IMR-90 (cell line): Measurements from ENCODE around the gene ALDOB. TPM values are rescaled to one million over a fixed set of nuclear protein-coding genes. Genes with fewer than 3 reads are reported as not detected.

ENCODE experiments used
- ATAC-seq: fragments of 200-7000 bp; cut with Tn5 transposase; 2 replicates; pipeline ENCODE4 v1.9.1; 2020; ENCODE audit warnings: low read depth, mild to moderate bottlenecking, moderate library complexity
- BruUV-seq: library from RNA; stranded (reverse); fragments of 400-500 nt; replicated peaks from 2 replicates; lab custom pipeline; 2021; lab: Mats Ljungman, UMichigan
- CTCF ChIA-PET: fragments of 300-600 bp; formaldehyde crosslinking; extraction: SDS; loops from one replicate; lab custom pipeline; 2021; ENCODE audit warnings: antibody characterized with exemption; lab: Yijun Ruan, JAX
- POLR2A ChIA-PET: fragments of 300-600 bp; sonication (Branson Sonifier 250); formaldehyde crosslinking; loops from one replicate; lab custom pipeline; 2022; ENCODE audit warnings: antibody characterized with exemption; ENCODE audit not compliant: unreplicated experiment; lab: Charles Lee
- DNase-seq: peaks from one replicate; pipeline ENCODE4 v3.0.0; 2013
- H2AFZ ChIP-seq: replicated peaks from 2 replicates; pipeline ENCODE3; 2013; ENCODE audit warnings: low read length, mild to moderate bottlenecking; ENCODE audit not compliant: poor library complexity
- H2AK5ac ChIP-seq: 2 replicates; pipeline ENCODE4 v1.6.1; 2013; ENCODE audit warnings: low read depth, low read length, inconsistent platforms
- H2AK9ac ChIP-seq: replicated peaks from 2 replicates; pipeline ENCODE3; 2013; ENCODE audit warnings: mild to moderate bottlenecking, low read depth, low read length, moderate library complexity; ENCODE audit not compliant: poor library complexity
- H2BK120ac ChIP-seq: 2 replicates; pipeline ENCODE4 v1.6.1; 2013; ENCODE audit warnings: low read depth, low read length, inconsistent platforms
- H2BK15ac ChIP-seq: 3 replicates; pipeline ENCODE4 v1.6.1; 2013; ENCODE audit warnings: low read depth, low read length, inconsistent platforms
- H2BK20ac ChIP-seq: 2 replicates; pipeline ENCODE4 v1.6.1; 2013; ENCODE audit warnings: low read depth, mild to moderate bottlenecking, inconsistent platforms, low read length, moderate library complexity
- H2BK5ac ChIP-seq: 2 replicates; pipeline ENCODE4 v1.6.1; 2013; ENCODE audit warnings: mild to moderate bottlenecking, low read depth, low read length, inconsistent platforms; ENCODE audit not compliant: poor library complexity, severe bottlenecking
- H3K14ac ChIP-seq: replicated peaks from 2 replicates; pipeline ENCODE4 v1.6.1; 2013; ENCODE audit warnings: low read depth, low read length, inconsistent platforms
- H3K18ac ChIP-seq: 2 replicates; pipeline ENCODE4 v1.6.1; 2013; ENCODE audit warnings: low read depth, low read length, control low read depth
- H3K23ac ChIP-seq: 2 replicates; pipeline ENCODE4 v1.6.1; 2013; ENCODE audit warnings: low read depth, low read length, inconsistent platforms
- H3K27ac ChIP-seq: 2 replicates; pipeline ENCODE4 v1.5.1; 2013; ENCODE audit warnings: mild to moderate bottlenecking, control low read depth, low read length; ENCODE audit not compliant: insufficient read depth
- H3K27me3 ChIP-seq: 2 replicates; pipeline ENCODE4 v1.6.1; 2013; ENCODE audit warnings: low read length; ENCODE audit not compliant: control insufficient read depth, insufficient read depth
- H3K36me3 ChIP-seq: 2 replicates; pipeline ENCODE4 v1.6.1; 2013; ENCODE audit warnings: low read length, mixed read lengths; ENCODE audit not compliant: control insufficient read depth, insufficient read depth
- H3K4ac ChIP-seq: 2 replicates; pipeline ENCODE4 v1.6.1; 2013; ENCODE audit warnings: low read depth, low read length, inconsistent platforms
- H3K4me1 ChIP-seq: 2 replicates; pipeline ENCODE4 v1.6.1; 2013; ENCODE audit warnings: low read length, mixed read lengths; ENCODE audit not compliant: control insufficient read depth, insufficient read depth
- H3K4me2 ChIP-seq: 2 replicates; pipeline ENCODE4 v1.6.1; 2013; ENCODE audit warnings: low read depth, mild to moderate bottlenecking, control low read depth, low read length, moderate library complexity
- H3K4me3 ChIP-seq: 2 replicates; pipeline ENCODE4 v1.5.1; 2013; ENCODE audit warnings: low read depth, mild to moderate bottlenecking, control low read depth, low read length, moderate library complexity; ENCODE audit not compliant: insufficient read depth
- H3K56ac ChIP-seq: 2 replicates; pipeline ENCODE4 v1.6.1; 2013; ENCODE audit warnings: low read length, inconsistent platforms; ENCODE audit not compliant: insufficient read depth; ENCODE audit errors: extremely low read depth
- H3K79me1 ChIP-seq, 2 experiments: 2 replicates each; pipeline ENCODE4 v1.6.1; 2013; ENCODE audit warnings: low read length in 2 of 2, inconsistent platforms in 1 of 2, low read depth in 1 of 2
- H3K9ac ChIP-seq: 2 replicates; pipeline ENCODE4 v1.6.1; 2013; ENCODE audit warnings: low read depth, low read length, control low read depth
- H3K9me1 ChIP-seq: 2 replicates; pipeline ENCODE4 v1.6.1; 2013; ENCODE audit warnings: low read length, inconsistent platforms; ENCODE audit not compliant: insufficient read depth
- H3K9me3 ChIP-seq: 2 replicates; pipeline ENCODE4 v1.6.1; 2013; ENCODE audit warnings: low read length; ENCODE audit not compliant: control insufficient read depth, insufficient read depth
- H4K20me1 ChIP-seq: 2 replicates; pipeline ENCODE4 v1.6.1; 2013; ENCODE audit warnings: low read length, inconsistent platforms; ENCODE audit not compliant: insufficient read depth
- H4K5ac ChIP-seq: 2 replicates; pipeline ENCODE4 v1.6.1; 2013; ENCODE audit warnings: mild to moderate bottlenecking, low read depth, low read length, control low read depth
- H4K8ac ChIP-seq, 2 experiments: 2 replicates each; pipeline ENCODE4 v1.6.1; 2013; ENCODE audit warnings: low read depth in 2 of 2, low read length in 2 of 2, control low read depth in 1 of 2, inconsistent platforms in 1 of 2
- H4K91ac ChIP-seq: 2 replicates; pipeline ENCODE4 v1.6.1; 2013; ENCODE audit warnings: low read depth, low read length, inconsistent platforms; ENCODE audit not compliant: insufficient read depth
- CEBPB ChIP-seq: IDR thresholded peaks from 2 replicates; pipeline ENCODE4 v1.6.1; 2012; ENCODE audit warnings: low read depth, low read length, improper control_type of control experiment
- CTCF ChIP-seq: conservative IDR thresholded peaks from 2 replicates; pipeline ENCODE4 v1.5.1; 2012; ENCODE audit warnings: mild to moderate bottlenecking, low read depth, low read length, improper control_type of control experiment
- POLR2A ChIP-seq: IDR thresholded peaks from 2 replicates; pipeline ENCODE4 v1.6.1; 2012; ENCODE audit warnings: mild to moderate bottlenecking, low read depth, low read length
- RFX5 ChIP-seq: IDR thresholded peaks from 2 replicates; pipeline ENCODE4 v1.8.0; 2012; ENCODE audit warnings: low read depth, mild to moderate bottlenecking, low read length, moderate library complexity
- WGBS, 2 experiments: methylation state at CpG; one replicate each; pipeline versions ENCODE4 v1.1.5 to v1.1.7; 2013; ENCODE audit warnings: missing lambda C conversion rate in 2 of 2; ENCODE audit not compliant: insufficient read length in 1 of 2; ENCODE audit errors: extremely low coverage in 2 of 2; 5-methylcytosine and 5-hydroxymethylcytosine counted together
- dilution Hi-C: fragments of 300-500 bp; cut with HindIII; formaldehyde crosslinking; loops from one replicate; pipeline ENCODE4 v1.14.3; 2018; ENCODE audit warnings: low sequenced_read_pairs; ENCODE audit not compliant: unreplicated experiment
- in situ Hi-C: fragments of 300-500 bp; cut with MboI; formaldehyde crosslinking; loops from 3 replicates; pipeline ENCODE4 v1.14.3; 2019; ENCODE audit warnings: low sequenced_read_pairs, inconsistent platforms, mixed read lengths
- intact Hi-C: fragments of 100-400 bp; cut with micrococcal nuclease; formaldehyde crosslinking; loops from 2 replicates; pipeline ENCODE4 v1.10.0; 2022
- polyA plus RNA-seq, 3 experiments: library from polyadenylated mRNA; depleted of rRNA; stranded (reverse); fragments of >200 nt; gene quantifications; 2 replicates each; pipeline ENCODE4 v1.2.3, GENCODE V29; 2012; ENCODE audit warnings: low replicate concordance in 1 of 3
- total RNA-seq: library from RNA; depleted of rRNA; stranded (reverse); fragments of >200 nt; gene quantifications from 2 replicates; pipeline ENCODE4 v1.2.3, GENCODE V29; 2012

Gene ALDOB
- total and polyA plus RNA-seq, 2 of the 4 experiments (the other 2 are of a cell fraction): not detected

GRCh38 chr9:101393135-101393534, 42.4 kb downstream of the ALDOB start:
- no peak overlapping the region for H2BK5ac ChIP-seq
- H3K18ac ChIP-seq: no peak overlapping the region
- H2BK15ac ChIP-seq: no peak overlapping the region
- H3K4me1 ChIP-seq: no peaks in the 10 kb centered on the region
- no peak overlapping the region for H3K9ac ChIP-seq
- POLR2A ChIA-PET: no interaction called here
- CTCF ChIA-PET: no interaction called here
- no peaks in the 10 kb centered on the region for H3K27me3 ChIP-seq
- dilution Hi-C loops: no loop called here
- WGBS, 2 experiments: no CpG with 5 or more reads among the region's 3 CpGs
- H3K4ac ChIP-seq: no peak overlapping the region
- BruUV-seq: no TSS peak
- H3K4me3 ChIP-seq: no peak overlapping the region
- intact Hi-C loops: no loop called here
- H2BK20ac ChIP-seq: no peak overlapping the region
- no peak overlapping the region for H4K5ac ChIP-seq
- in situ Hi-C loops: no loop called here
- H3K4me2 ChIP-seq: no peak overlapping the region
- peaks cover 18 to 27% of the 10 kb centered on the region in 2 experiments for H3K79me1 ChIP-seq
- TF ChIP-seq POLR2A (no peak), RFX5 (no peak), CEBPB (no peak), CTCF (no peak)
- H3K14ac ChIP-seq: no peak overlapping the region
- no peak overlapping the region for H2BK120ac ChIP-seq
- H2AK9ac ChIP-seq: no peak overlapping the region
- H3K36me3 ChIP-seq: peaks cover 3% of the 10 kb centered on the region; the same call in 1 of the 2 replicates
- H3K23ac ChIP-seq: no peak overlapping the region
- DNase-seq (no peak), ATAC-seq (no peak)
- no peak overlapping the region for H3K56ac ChIP-seq
- no peak overlapping the region for H2AFZ ChIP-seq
- no peaks in the 10 kb centered on the region for H3K9me1 ChIP-seq
- no peaks in the 10 kb centered on the region; the same call in 1 of the 2 replicates for H3K9me3 ChIP-seq
- no peak overlapping the region for H2AK5ac ChIP-seq
- H4K8ac ChIP-seq: no peak overlapping the region
- H4K91ac ChIP-seq: no peak overlapping the region
- H4K20me1 ChIP-seq: 0 out of 2 replicates have a peak, but pooled peaks cover 5% of the 10 kb centered on the region
- no peak overlapping the region for H3K27ac ChIP-seq
